HG02885 (cell line): ENCODE measurements around the gene PDLIM1.

Experiments used
- ATAC-seq: cut with Tn5 transposase; IDR thresholded peaks from one replicate; pipeline ENCODE4 v1.9.1; 2021; ENCODE audit warnings: mild to moderate bottlenecking; ENCODE audit not compliant: unreplicated experiment, poor library complexity

The PDLIM1 gene

GRCh38 chr10:95319239-95319638, 28.4 kb upstream of the PDLIM1 start:
- no peak for ATAC-seq

DNA sequence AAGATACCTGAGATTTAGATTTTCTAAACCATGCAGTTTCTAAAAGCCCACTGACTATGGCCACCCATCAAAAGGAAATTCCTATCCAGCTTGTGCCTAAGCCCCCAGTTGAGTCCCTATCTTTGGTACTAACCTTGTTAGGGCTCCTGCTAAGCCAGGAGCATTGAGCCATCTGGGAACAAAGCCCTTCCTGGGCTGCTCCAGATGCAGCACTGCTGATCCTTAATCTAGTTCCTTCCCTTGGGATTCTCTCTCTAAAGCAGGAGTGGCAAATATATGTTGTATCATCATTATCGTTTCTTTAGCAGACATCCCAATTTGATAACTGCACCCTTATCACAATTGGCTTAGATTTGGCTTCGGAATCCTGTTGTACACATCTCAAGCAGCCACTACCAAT, 24.7 kb upstream of the PDLIM1 start:
- no peak for ATAC-seq

DNA sequence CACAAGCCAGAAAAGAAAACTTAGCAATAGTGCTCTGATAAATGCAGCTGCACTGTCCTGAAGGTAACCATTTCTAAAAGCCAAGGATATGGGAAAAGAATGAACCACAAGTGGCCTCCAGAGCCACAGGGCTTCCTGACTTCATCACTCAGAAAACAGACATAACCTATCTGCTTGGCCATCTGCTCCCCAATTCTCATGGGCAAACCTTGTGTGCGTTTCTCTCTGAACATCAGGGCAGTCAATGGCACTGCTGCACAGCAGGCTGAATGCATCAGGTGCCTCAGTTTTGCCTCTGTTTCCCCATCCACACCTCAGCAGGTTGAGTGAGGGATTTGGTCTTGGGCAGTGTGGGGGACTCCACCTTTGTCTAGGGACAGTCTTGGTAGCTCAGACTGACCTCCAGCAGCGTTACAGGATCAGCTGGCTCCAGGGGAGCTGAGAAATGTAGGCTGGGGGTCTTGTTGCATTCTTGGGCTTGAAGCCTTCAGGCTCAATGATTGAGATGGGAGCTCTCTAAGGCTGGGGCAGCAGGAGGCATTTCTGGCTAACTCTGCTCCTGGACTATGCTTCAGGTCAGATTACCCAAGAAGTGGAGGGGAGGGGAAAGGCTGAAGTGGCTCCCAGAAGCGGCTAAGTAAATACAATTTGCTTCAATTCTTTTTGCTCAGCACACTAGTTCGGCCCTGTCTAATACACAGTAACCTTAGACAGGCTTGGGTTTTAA, 23.6 kb upstream of the PDLIM1 start:
- no peak for ATAC-seq

DNA sequence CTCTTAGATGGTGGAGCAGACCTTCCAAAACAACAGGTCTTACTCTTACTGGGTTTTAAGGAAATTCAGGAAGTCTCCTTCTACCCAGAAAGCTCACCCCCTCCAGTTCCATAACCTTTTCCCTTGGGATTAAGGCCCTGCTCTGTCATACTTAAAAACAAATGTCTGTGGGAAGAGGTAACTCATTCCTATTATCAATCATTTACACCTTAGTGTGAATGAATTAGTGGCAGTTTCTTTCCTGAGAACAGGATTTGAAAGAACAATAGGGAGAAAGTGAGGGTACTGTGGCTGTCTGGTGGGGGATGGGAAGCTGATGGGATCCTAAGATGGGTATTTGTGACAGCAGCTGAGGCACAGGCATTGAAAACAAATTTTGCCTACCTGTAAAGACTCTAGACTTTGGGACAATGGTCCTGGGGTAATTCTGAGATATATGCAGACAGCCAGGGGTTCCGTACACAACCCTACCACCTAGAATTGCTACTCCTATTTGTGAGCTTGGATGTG, 22.2 kb upstream of the PDLIM1 start:
- ATAC-seq, result no peak

DNA sequence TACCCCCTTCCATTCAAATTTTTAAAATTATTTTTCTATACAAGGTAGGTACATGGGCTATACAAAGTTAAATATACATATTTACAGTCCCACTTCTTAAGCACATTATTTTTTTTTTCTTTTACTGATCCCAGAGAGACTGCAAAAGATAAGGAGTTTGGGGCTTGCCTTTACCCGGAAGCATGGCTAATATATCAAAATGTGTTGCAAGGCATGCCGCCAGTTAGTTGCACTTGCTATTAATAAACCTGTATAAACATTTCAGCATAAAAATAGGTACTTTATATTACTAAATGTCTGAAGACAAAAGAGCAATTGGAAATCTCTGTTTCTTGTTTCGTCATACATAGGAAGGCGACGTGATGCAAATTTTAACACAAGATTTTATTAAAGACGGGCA, 21.5 kb upstream of the PDLIM1 start:
- ATAC-seq, result no peak

- ATAC-seq, result peak; percentile 54
Observed at GRCh38 chr10:95309958-95310357, 19.2 kb upstream of the PDLIM1 start.

DNA sequence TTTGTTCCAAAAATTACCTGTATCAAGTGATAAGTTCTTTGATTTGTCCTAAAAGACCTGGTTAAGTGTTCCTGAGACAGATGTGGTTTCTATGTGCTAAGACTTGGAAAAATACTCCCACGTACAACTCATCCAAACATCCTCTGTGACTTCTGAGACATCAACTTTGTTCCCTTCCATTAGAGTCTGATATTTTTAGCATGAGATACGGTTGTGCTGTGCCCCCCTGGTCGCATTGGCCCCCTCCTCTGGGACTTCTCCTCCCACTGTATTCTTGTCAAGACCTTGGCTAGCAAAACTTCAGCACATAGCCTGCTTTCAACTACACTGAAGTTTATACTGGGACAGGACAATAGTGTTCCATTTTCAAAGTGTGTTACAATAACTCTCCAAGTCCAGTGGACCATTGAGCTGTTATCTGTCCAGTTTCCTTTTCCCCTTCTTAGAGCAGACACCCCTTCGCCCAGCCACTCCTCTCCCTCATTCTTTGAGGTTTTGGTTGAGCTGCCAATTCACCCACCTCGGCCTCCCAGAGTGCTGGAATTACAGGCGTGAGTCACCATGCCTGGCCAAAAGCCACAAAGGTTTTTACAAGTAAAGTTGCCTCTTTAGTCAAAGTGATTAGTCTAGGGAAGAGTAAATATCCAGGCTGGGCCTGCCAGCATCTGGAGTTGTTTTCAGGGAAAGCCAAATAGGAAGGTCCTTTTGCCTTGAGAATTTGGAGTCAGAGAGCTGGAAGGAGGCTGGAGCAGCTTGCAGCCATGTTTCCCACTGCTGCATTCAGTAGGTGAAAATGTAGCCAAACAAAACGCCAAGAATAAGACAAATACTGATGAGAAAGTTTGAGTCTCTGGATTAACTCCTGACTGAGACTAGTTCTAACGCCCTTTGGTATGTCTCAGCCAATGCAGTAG, 17.8 kb upstream of the PDLIM1 start:
- no peak for ATAC-seq

GRCh38 chr10:95306851-95307250, 16.0 kb upstream of the PDLIM1 start:
- ATAC-seq, result no peak

DNA sequence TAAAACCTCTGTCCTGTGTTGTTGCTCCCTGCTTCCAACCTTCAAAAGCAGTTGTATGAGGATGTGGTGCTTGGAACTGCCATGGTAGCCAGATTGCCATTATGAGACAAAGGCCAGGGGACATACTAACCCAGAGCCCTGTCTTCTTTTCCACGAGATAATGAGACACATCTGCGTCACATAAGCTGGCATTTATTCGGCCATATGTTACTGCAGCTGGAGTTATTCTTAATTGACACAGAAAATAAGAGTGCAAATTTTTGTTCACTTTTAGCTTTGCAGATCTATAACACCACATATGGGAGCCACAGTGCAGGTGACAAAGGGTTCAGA, 15.5 kb upstream of the PDLIM1 start:
- no peak for ATAC-seq

GRCh38 chr10:95305606-95306317, 15.0 kb upstream of the PDLIM1 start:
- ATAC-seq, result no peak

GRCh38 chr10:95304976-95305375, 14.2 kb upstream of the PDLIM1 start:
- ATAC-seq, result no peak

DNA sequence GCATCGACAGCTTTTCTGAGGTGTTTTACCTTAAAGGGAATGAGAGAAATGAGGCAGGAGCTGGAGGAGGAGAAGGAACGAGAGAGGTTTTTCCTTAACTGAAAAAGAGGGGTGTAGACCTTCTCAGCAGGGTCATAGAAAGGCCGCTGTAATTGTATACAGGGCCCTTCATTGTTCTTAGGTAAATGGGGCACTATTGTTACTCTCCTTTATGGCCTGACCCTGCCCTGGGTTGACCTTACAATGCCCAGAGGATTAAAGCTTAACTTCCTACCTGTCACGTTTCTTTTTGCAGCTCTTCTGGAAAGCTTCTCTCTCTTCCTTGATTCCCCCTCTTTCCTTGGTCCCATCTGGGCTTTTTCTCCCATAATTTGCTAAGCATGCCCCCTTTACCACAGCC, 13.7 kb upstream of the PDLIM1 start:
- no peak for ATAC-seq

DNA sequence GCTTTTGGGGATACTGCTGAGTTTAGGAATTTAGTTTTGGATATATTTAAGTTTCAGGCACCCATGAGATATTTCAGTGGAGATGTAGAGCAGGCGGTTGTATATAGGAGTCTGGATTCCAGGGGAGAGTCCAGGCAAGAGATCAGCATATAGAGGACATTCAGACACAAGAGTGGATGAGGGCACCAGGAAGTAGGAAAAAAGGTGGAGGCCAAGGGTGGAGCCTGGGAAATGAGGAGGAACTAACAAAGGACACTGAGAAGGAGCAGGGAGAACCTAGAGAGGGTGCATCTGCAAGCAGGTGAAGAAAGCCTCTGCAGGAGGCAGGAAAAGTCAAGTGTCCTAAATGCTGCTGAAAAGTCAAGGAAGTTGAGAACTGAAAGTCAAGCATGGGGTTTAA, 13.1 kb upstream of the PDLIM1 start:
- no peak for ATAC-seq

DNA sequence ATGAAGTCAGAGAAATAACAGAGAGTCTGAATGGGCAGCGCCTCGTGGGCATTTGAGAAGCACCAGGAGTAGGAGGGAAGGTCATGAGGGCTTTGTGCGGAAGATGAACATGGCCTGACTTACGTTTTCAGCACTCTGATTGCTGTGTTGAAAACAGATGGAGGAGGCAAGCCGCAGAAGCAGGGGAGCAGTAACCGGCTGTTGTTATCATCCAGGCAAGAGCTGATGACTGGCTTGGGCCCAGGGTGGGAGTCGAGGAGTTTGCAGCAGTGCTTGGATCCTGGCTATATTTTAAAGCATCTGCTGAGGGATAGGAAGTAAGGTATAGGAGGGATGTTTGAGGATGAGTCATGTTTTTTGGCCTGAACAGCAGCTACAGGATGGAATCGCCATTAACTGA, 12.7 kb upstream of the PDLIM1 start:
- no peak for ATAC-seq

GRCh38 chr10:95300022-95300539, 9.3 kb upstream of the PDLIM1 start:
- ATAC-seq, result no peak

GRCh38 chr10:95297402-95297801, 6.6 kb upstream of the PDLIM1 start:
- peak; percentile 28 for ATAC-seq

DNA sequence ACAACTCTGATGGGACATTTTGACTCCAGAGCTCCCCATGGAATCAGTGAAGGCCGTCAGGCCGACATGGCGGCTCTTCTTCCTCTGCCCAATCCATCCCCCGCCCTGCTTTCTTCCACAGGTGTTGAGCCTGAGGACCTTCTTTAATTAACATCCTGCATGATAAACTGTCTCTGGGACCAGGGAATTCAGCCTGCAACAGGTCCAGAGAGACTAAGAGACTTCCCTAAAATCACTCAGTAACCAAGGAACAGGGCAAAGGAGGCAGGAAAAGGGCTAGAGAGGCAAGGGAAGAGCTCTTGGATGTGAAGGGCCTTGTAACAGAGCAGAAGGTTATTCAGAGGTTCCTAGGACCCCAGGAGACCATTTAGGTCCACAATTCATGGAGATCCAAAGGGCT, 6.0 kb upstream of the PDLIM1 start:
- ATAC-seq, result no peak

DNA sequence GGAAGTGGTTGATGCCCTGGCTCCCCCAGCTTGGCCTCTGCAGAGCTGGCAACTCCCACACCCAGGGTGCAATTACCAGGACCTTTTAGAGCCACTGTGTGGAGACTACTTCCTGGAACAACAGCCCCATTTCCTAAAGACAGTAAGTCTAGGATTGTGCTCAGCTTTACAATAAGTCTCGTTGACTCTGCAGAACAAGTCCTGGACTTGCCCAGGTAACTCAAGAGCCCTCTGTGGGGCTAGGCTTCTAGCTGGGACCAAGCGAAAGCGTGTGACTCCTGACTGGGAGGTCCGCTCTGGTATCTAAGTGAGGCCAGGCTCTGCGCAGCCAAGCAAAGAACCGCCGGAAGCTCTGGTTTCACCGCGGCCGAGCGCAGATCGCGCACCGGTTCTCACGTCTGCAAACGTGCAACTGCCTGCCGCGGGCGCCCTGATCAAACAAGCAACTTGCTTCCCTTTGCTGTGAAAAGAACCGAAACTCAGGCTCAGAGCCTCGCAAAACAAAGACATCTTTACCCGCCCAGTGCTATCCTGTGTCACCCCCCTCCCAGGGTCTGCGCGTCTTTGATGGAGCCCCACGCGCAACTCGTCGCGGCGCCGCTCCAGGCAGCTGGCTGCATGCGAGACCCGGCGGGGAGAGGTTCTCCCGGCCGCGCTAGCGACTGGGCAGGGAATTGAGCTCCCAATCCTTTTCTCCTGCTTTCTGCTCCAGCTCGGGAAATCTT, 4.4 kb upstream of the PDLIM1 start:
- peak; percentile 79 for ATAC-seq

- no peak for ATAC-seq
Observed at GRCh38 chr10:95293631-95294030, 2.8 kb upstream of the PDLIM1 start.
